ENCODE results near the gene ATP9A.
"Not testable (repeated sequence)": the region's sequence is repeated elsewhere in the genome, so short reads cannot be mapped to it uniquely, and the experiment has no call there.

Gene ATP9A

GRCh38 chr20:51570739-51571459 is 197.3 kb downstream of the ATP9A start:
- no peak for DNase-seq

GRCh38 chr20:51569815-51570738 is 198.1 kb downstream of the ATP9A start:
- no peak for DNase-seq

GRCh38 chr20:51568533-51568932 is 199.7 kb downstream of the ATP9A start:
- not testable (repeated sequence) for DNase-seq

DNA sequence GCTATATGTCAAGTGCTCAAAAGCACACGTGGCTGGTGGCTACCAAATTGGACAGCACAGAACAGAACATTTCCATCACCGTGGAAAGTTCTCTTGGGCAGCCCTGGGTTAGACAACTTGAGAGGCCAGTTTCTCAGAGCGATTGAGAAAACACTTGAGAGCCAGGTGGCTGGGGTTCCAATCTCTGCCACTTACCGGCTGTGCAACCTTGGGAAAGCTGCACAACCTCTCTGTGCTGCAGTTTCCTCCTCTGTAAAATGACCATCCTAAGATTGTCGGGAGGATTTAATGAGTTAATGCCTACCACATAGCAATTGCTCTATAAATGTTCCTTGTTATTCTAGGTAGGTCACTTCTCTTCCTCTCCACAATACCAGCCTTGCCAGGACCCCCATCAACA is 200.6 kb downstream of the ATP9A start:
- no peak for DNase-seq

- DNase-seq: no peak
Observed at GRCh38 chr20:51566594-51566993, 201.6 kb downstream of the ATP9A start.

GRCh38 chr20:51565298-51566144 is 202.7 kb downstream of the ATP9A start:
- no peak for DNase-seq

DNA sequence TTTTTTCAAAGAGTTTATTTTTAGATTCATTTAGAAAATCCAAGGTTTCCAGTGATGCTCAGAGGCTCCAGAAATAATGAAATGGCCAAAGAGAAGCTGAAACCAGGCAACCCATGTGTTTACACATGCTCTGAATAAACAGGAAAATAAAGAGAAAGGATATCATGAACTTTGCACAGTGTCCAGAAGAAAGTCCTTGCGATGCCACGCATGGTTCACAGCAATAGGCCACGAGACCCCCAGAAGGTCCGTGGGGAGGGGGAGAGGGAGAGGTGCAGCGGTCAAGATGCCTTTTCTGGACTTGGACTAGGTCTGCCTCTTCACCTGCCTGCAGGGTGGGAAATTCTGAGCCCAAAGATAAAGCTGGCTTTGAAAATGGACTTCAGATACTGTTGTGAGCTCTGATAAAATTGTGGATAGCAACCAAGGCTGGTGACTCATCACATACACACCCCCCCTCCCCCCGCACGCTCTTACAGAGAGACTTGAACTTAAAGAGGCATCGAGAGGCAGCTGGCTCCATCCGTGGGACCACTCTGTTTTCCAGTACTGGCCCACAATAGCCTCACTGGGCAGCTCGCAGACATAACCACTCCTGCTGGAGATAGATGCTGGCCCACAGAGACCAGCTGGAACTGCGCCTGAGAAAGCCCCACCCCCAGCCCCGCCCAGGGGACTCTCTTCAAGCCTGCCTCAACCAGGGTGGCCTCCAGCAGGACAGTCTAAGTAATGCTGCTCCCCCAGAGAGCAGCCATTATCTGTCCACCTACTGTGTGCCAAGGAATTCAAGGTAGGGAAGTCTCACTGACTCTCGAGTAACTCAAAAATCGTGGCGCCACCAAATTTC is 204.5 kb downstream of the ATP9A start:
- DNase-seq: peak; percentile 20

GRCh38 chr20:51563174-51563485 is 205.1 kb downstream of the ATP9A start:
- no peak for DNase-seq

DNA sequence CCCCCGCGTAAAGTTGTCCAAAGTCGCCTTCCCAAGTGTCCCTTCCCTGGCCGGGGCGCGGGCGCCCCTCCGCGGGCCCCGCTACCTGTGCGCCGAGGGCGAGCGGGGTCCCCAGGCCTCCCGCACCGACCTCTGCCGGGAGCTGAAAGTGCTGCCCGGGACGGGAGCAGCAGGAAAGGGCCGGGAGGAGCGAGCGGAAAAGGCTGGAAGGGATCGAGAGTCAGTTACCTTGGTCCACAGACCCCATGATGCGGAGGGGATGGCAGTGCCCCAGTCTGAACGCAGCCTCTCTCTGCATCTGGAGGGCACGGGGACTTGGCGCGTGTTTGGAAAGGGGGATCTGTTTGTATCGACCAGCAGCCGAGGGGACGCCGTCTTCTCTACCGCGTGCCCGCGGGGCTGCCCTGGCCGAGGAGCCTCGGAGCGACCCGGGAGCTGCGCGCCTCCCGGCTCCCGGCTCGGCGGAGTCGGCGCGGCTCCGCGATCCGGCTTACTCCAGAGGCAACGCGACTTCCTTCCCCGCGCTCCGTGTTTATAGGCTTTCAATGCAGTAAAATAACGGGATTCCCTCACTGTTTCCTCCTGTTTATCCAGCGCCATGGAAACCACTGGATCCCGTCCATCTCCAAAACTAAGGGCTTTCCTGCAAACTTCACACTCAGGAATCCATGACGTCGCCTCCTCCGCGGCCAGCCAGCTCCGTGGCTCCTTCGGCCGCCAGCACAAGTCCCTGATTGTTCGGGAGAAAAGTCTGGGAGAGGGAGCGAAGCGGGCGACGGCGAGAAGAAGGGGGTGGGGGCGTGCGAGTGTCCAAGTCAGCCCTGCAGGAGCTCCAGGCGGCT is 205.6 kb downstream of the ATP9A start:
- DNase-seq: peak; percentile 18

DNA sequence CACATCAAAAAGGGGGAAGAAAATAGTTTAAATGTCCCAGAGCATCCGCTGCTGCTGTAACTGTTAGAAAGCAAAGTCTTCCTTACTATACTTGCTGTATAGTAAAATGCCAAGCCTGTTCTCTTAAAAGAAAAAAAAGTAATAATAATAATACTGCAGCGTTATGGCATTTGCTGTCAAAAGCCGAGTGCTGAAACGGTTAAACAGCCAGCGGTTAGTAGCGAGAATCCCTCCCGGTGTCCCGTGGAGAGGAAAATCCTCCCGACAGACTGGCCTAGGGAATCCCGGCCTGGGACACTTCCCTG is 206.2 kb downstream of the ATP9A start:
- DNase-seq: no peak

DNA sequence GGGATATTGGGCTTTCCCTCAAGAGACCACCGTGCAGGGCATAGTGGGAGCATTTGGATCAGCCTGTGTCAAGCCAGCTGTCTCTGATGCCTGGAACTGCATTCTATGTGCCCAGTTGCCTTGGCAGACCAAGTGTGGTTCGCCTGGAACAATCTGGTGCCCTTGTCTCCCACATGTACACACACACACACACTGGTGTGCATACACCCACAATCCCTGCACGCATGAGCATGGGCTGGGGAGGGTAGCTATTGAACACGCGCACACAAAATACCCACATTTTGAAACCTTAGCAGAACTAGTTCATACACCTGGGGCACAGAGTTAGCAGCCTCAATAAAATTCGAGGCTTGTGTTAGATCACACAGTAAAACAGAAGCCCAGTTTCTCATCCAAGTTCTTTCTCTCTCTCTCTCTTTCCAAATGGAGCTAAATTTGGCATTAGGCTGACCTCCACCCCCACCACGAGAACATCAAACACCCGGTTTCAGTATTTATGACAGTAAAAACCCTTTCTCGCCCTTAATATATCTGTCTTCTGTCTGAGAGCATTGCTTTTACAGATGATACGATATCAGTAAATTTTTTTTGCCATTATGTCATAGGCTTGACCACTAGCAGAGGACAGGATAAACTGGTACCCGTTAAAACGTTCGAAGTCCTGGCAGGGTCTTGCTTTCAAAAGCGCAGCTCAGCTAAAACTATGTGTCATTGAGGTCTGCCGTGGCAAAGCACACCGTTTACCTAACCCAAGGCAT is 207.5 kb downstream of the ATP9A start:
- no peak for DNase-seq

DNA sequence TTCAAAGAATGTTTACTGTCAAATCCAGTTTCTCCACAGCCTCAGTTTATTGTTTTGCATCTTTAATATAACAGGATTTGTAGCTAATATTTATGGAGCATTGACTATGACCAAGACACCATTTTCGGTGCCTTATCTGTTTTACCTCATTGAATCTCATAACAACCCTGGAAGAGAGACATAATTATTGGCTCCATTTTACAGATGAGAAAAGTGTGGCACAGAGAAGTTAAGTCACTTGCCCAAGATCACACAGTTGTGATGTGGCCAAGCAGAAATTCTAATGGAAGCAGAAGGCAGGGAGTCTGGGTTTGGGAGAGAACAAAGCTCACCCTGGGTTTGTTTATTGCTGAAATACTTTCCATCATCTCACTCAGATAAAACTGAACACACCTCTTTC is 208.1 kb downstream of the ATP9A start:
- no peak for DNase-seq

DNA sequence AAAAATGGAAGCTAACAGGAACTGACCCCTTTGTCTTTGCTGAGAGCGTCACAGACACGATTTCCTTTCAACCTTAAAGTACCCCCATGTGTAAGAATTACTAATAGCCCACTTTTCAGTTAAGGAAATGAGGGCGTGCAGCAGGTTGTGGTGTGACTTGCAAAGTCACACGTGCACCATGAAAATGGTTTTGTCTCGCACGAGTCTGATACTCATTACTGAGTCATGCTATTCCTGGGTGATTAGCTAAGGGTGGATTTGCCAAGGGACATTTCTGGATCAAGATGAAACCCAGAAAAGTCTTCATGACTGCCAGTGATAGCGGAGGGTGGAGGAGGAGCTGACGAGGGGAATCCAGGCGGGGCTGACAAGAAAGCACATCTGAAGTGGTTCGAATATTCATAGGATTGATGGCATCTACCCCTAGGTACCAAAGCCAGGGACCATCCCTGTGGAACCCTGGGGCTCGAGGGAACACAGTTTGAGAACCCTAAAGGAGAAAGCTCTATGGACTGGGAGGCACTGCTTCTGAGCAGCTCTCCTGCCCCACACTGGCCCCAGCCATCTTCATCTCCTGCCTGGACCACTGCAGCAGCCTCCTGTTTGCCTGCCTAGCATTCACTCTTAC is 213.5 kb downstream of the ATP9A start:
- no peak for DNase-seq

DNA sequence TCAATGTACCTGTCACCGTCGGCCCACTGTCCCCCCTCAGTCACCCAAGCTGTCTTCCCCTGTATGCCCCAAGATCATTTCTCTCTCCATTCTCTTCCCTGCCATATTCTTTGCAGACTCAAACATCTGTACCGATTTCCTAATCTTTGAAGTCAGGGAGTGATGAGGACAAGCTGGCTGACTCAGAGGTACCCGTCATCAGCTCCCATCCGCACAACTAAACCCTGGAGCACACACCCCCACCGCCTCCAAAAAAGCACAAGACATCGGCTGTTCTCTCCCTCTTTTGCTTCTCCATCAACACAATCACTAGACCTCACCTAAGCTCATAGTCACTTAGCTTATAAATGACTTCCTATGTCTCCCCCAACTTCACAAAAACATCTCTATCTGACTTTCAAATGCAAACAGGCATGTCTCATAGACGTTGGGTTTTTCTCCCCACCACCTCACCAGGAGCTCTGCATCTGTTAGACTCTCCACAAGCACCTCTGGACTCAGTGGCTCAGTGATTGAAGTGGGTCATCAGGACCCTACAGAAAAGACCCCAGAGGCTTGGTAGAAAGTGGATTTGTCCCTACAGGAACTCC is 214.2 kb downstream of the ATP9A start:
- DNase-seq: no peak

- DNase-seq: no peak
Observed at GRCh38 chr20:51551186-51551585, 217.0 kb downstream of the ATP9A start.

- no peak for DNase-seq
Observed at GRCh38 chr20:51549474-51549873, 218.7 kb downstream of the ATP9A start.

DNA sequence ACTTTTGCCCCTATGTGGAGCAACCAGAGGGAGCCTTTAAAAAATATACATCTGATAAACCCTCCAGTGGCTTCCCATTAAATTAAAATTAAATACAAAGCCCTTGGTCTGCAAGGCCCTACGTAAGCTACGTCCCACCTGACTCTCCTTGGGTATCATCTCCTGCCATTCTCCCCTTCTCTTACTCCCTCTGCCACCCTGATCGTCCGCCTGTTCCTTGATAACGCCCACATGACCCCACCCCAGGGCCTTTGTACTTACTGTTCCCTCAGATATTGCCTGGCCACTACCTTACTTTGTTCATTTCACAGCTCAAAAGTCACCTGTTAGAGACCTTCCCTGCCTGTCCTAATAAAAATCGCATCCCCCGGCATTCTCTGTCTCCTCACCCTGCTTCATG is 220.2 kb downstream of the ATP9A start:
- DNase-seq: no peak
